Panc1 (cell line): ENCODE data around the gene ZNF316. TPM values are rescaled to one million over a fixed set of nuclear protein-coding genes. Genes with fewer than 3 reads are reported as not detected.

Experiments
- ATAC-seq: fragments of 200-7000 bp; cut with Tn5 transposase; 2 replicates; pipeline ENCODE4 v1.9.1; 2020; ENCODE audit warnings: mild to moderate bottlenecking, moderate library complexity
- BruUV-seq: library from RNA; stranded (reverse); fragments of 400-500 nt; replicated peaks from 2 replicates; lab custom pipeline; 2021; lab: Mats Ljungman, UMichigan
- CTCF ChIA-PET: fragments of 300-600 bp; sonication (Branson Sonifier 250); formaldehyde crosslinking; loops from one replicate; lab custom pipeline; 2022; ENCODE audit warnings: antibody characterized with exemption; lab: Charles Lee
- POLR2A ChIA-PET: fragments of 300-600 bp; sonication (Branson Sonifier 250); formaldehyde crosslinking; loops from one replicate; lab custom pipeline; 2022; ENCODE audit warnings: antibody characterized with exemption; lab: Charles Lee
- DNase-seq: peaks from one replicate; pipeline ENCODE4 v3.0.0-alpha.2; 2010; ENCODE audit warnings: low read depth, low spot score
- H3K27ac ChIP-seq: 2 replicates; pipeline ENCODE4 v1.5.1; 2011; ENCODE audit warnings: mild to moderate bottlenecking, low read length, inconsistent platforms
- H3K27me3 ChIP-seq: fragments of 200-500 bp; sonication (Bioruptor generic); 2 replicates; pipeline ENCODE4 v1.6.0; 2014; ENCODE audit warnings: low read length, inconsistent platforms; ENCODE audit not compliant: control insufficient read depth, insufficient read depth
- H3K36me3 ChIP-seq: fragments of 200-500 bp; sonication (Bioruptor generic); 2 replicates; pipeline ENCODE4 v1.5.1; 2014; ENCODE audit warnings: inconsistent platforms, mild to moderate bottlenecking, low read length, moderate library complexity; ENCODE audit not compliant: control insufficient read depth, insufficient read depth
- H3K4me1 ChIP-seq: 2 replicates; pipeline ENCODE4 v1.5.1; 2011; ENCODE audit warnings: inconsistent platforms, mild to moderate bottlenecking, low read length, moderate library complexity; ENCODE audit not compliant: control insufficient read depth, insufficient read depth
- H3K4me3 ChIP-seq, 2 experiments: 2 replicates each; pipeline ENCODE4 v1.5.1; 2011 to 2012; ENCODE audit warnings: low read depth in 2 of 2, low read length in 2 of 2, mild to moderate bottlenecking in 2 of 2, inconsistent platforms in 1 of 2, moderate library complexity in 1 of 2
- H3K9me3 ChIP-seq: fragments of 200-500 bp; sonication (Bioruptor generic); 2 replicates; pipeline ENCODE4 v1.5.1; 2014; ENCODE audit warnings: low read depth, mild to moderate bottlenecking, inconsistent platforms, low read length, moderate library complexity; ENCODE audit not compliant: control insufficient read depth, insufficient read depth
- POLR2AphosphoS5 ChIP-seq: IDR thresholded peaks from 2 replicates; pipeline ENCODE4 v1.6.1; 2012; ENCODE audit warnings: mild to moderate bottlenecking, low read depth, low read length, moderate library complexity
- SIN3A ChIP-seq: IDR thresholded peaks from 2 replicates; pipeline ENCODE4 v1.6.1; 2012; ENCODE audit warnings: low read depth, mild to moderate bottlenecking, low read length, moderate library complexity, borderline replicate concordance; ENCODE audit not compliant: insufficient read depth
- TCF7L2 ChIP-seq: IDR thresholded peaks from 2 replicates; pipeline ENCODE4 v1.6.1; 2011; ENCODE audit warnings: mild to moderate bottlenecking, low read depth, low read length, inconsistent platforms
- in situ Hi-C: cut with HindIII; loops from 2 replicates; pipeline ENCODE4 v1.10.0; 2016; ENCODE audit warnings: low sequenced_read_pairs, low pct_unique_long_range_greater_than_20kb
- intact Hi-C: fragments of 100-400 bp; cut with micrococcal nuclease; formaldehyde crosslinking; loops from one replicate; pipeline ENCODE4 v1.10.0; 2022; ENCODE audit not compliant: unreplicated experiment
- total RNA-seq: library from RNA; stranded (reverse); gene quantifications from one replicate; pipeline ENCODE4 v1.2.1, GENCODE V29; 2021; ENCODE audit not compliant: unreplicated experiment
- TF ChIP-seq, protein P1 (sequence below), 2 experiments: IDR thresholded peaks; 2 replicates each; pipeline ENCODE4 v1.6.1; 2011 to 2012; ENCODE audit warnings: low read depth in 2 of 2, control low read depth in 1 of 2, low read length in 1 of 2, mild to moderate bottlenecking in 1 of 2, moderate library complexity in 1 of 2; ENCODE audit not compliant: insufficient read depth in 1 of 2
- TF ChIP-seq, protein P2 (sequence below): fragments of 450-650 bp; IDR thresholded peaks from 2 replicates; pipeline ENCODE4 v1.5.1; 2017; ENCODE audit warnings: mild to moderate bottlenecking

Gene ZNF316
- total RNA-seq, 1 experiment from 2014 or later = 37.8 TPM

DNA sequence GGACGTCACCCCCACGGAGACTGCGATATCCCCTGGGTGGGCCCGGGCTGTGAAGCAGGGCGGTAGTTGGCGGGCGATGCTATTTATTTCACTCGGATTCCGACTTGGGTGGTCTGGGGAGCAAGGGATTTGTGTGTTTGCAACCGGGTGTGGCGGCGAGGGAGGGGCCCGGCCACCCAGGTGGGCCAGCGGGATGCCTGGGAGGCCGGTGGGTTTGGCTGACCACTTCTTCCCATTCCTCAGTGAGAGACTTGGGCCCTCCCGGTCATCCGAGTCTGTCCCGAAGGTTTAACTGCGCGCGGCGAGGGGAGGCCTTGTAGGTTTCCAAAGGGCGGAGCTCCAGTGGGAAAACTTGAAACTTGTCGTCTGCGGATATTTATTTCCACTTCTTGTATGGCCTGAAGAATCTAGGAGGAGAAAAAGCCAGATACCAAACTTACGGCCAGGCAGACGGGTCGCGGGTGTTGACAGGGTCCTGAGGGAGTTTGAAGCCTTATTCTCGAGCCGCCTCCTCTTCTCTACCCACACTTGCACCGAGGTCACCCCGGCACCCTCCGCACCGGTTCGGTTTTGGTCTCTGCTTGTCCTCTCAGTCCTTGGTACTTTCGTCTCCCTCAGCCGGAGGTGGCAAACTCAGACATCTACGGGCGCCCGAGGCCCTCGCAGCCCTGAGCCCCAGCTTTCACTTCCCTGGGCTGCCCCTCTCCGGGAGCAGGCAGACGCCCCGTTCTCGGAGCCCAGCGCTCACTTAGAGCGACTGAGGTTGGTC, 17.9 kb downstream of the ZNF316 start:
- H3K36me3 ChIP-seq = no peaks in the 10 kb centered on the region; the same call in 1 of the 2 replicates

DNA sequence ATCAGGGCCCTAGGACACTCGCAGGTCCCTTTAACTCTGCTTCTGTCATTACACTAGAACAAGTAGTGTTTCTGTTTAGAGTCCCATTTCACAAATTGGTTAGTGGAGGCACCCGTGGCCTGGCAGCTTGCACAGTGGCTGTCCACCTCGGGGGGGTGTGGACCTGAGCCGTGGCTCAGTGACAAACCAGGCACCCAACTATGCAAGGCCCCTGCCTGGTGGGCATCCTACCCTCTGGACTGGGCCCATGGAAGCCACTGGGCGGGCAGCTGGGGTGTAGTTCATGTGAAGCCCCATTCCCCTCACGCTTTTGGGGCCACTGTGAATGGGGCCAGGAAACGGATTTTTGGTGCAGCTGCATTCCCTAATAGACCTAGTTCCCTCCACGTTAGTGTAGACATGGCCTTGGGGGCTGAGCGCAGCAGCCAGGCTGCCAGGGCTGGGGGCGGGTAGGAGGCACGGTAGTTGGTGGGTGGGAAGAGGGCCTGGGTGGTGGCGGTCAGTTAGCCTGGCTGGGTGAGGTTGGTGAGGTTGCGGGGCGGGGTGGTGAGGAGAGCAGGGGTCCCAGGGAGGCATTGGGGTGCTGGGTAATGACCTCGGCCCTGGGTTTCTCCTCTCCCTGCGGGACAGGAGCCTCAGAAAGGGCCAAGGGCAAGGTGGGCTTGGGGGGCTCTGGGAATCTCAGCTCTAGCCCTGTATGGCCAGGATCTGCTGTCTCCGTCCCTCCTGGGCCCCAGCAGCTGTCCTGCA, 18.7 kb downstream of the ZNF316 start:
- ChIA-PET POLR2A (no interaction called here), CTCF (no interaction called here)
- DNase-seq (no peak), ATAC-seq (no peak)
- TSS peak; percentile 83 for BruUV-seq
- no peaks in the 10 kb centered on the region for H3K9me3 ChIP-seq
- intact Hi-C loops (no loop called here), in situ Hi-C loops (no loop called here)
- H3K4me3 ChIP-seq = no peak overlapping the region
- H3K36me3 ChIP-seq = no peaks in the 10 kb centered on the region; the same call in 1 of the 2 replicates
- H3K27me3 ChIP-seq = no peaks in the 10 kb centered on the region
- H3K4me1 ChIP-seq = peaks cover 11% of the 10 kb centered on the region
- TF ChIP-seq POLR2AphosphoS5 = no peak
- TF ChIP-seq, protein P1, sequence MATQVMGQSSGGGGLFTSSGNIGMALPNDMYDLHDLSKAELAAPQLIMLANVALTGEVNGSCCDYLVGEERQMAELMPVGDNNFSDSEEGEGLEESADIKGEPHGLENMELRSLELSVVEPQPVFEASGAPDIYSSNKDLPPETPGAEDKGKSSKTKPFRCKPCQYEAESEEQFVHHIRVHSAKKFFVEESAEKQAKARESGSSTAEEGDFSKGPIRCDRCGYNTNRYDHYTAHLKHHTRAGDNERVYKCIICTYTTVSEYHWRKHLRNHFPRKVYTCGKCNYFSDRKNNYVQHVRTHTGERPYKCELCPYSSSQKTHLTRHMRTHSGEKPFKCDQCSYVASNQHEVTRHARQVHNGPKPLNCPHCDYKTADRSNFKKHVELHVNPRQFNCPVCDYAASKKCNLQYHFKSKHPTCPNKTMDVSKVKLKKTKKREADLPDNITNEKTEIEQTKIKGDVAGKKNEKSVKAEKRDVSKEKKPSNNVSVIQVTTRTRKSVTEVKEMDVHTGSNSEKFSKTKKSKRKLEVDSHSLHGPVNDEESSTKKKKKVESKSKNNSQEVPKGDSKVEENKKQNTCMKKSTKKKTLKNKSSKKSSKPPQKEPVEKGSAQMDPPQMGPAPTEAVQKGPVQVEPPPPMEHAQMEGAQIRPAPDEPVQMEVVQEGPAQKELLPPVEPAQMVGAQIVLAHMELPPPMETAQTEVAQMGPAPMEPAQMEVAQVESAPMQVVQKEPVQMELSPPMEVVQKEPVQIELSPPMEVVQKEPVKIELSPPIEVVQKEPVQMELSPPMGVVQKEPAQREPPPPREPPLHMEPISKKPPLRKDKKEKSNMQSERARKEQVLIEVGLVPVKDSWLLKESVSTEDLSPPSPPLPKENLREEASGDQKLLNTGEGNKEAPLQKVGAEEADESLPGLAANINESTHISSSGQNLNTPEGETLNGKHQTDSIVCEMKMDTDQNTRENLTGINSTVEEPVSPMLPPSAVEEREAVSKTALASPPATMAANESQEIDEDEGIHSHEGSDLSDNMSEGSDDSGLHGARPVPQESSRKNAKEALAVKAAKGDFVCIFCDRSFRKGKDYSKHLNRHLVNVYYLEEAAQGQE (IDR thresholded peaks at IDR 0.05; ENCODE audit: insufficient read depth in 1 of 2, low read depth in 2 of 2, low read length in 1 of 2) = no peak
- no peak for TF ChIP-seq SIN3A
- TF ChIP-seq TCF7L2 = no peak
- TF ChIP-seq, protein P2, sequence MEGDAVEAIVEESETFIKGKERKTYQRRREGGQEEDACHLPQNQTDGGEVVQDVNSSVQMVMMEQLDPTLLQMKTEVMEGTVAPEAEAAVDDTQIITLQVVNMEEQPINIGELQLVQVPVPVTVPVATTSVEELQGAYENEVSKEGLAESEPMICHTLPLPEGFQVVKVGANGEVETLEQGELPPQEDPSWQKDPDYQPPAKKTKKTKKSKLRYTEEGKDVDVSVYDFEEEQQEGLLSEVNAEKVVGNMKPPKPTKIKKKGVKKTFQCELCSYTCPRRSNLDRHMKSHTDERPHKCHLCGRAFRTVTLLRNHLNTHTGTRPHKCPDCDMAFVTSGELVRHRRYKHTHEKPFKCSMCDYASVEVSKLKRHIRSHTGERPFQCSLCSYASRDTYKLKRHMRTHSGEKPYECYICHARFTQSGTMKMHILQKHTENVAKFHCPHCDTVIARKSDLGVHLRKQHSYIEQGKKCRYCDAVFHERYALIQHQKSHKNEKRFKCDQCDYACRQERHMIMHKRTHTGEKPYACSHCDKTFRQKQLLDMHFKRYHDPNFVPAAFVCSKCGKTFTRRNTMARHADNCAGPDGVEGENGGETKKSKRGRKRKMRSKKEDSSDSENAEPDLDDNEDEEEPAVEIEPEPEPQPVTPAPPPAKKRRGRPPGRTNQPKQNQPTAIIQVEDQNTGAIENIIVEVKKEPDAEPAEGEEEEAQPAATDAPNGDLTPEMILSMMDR = no peak
- H3K27ac ChIP-seq = no peak overlapping the region

More for the DNA sequence above, 17.9 kb downstream of the ZNF316 start:
- POLR2A ChIA-PET = no interaction called here
- H3K27ac ChIP-seq = no peak overlapping the region
- H3K27me3 ChIP-seq = no peaks in the 10 kb centered on the region
- no peaks in the 10 kb centered on the region for H3K9me3 ChIP-seq
- CTCF ChIA-PET = no interaction called here
- H3K4me1 ChIP-seq = peaks cover 11% of the 10 kb centered on the region
- no peak overlapping the region for H3K4me3 ChIP-seq
- no peak for TF ChIP-seq SIN3A
- no peak for TF ChIP-seq TCF7L2
- TF ChIP-seq, protein P2 = no peak
- TF ChIP-seq, protein P1 (IDR thresholded peaks at IDR 0.05; ENCODE audit: insufficient read depth in 1 of 2, low read depth in 2 of 2, low read length in 1 of 2) = no peak
- TF ChIP-seq POLR2AphosphoS5 = no peak
- in situ Hi-C loops (no loop called here), intact Hi-C loops (no loop called here)
- ATAC-seq = no peak
- no peak for DNase-seq
- BruUV-seq = no TSS peak
